ENCODE data around the gene RNU6-1. TPM values are rescaled to one million over a fixed set of nuclear protein-coding genes. Genes with fewer than 3 reads are reported as not detected.

RNU6-1 gene
- polyA plus RNA-seq, 1 experiment = not detected

- CTCF ChIA-PET = no interaction called here
- POLR2A ChIA-PET = no interaction called here
- DNase-seq (ENCODE audit: low read depth, low spot score) = no peak
- no peak for TF ChIP-seq CTCF (IDR thresholded peaks at IDR 0.05; ENCODE audit: low read depth, low read length)
- H3K4me3 ChIP-seq (ENCODE audit: low read depth, low read length) = no peak overlapping the region
- H3K9me3 ChIP-seq (ENCODE audit: control insufficient read depth, insufficient read depth, low read length) = peaks cover 14% of the 10 kb centered on the region; the same call in 1 of the 2 replicates
- H3K27ac ChIP-seq (ENCODE audit: low read depth, low read length) = no peak overlapping the region
- peaks cover 86% of the 10 kb centered on the region for H3K27me3 ChIP-seq (ENCODE audit: control insufficient read depth, insufficient read depth, low read length)
Observed at GRCh38 chr15:67820122-67820991, 19.5 kb downstream of the RNU6-1 start.

- Histone ChIP-seq H3K27me3 (ENCODE audit: control insufficient read depth, insufficient read depth, low read length) (peaks cover 87% of the 10 kb centered on the region), H3K4me3 (ENCODE audit: low read depth, low read length) (no peak overlapping the region), H3K27ac (ENCODE audit: low read depth, low read length) (no peak overlapping the region), H3K9me3 (ENCODE audit: control insufficient read depth, insufficient read depth, low read length) (peaks cover 14% of the 10 kb centered on the region; the same call in 1 of the 2 replicates)
- CTCF ChIA-PET = no interaction called here
- no peak for TF ChIP-seq CTCF (IDR thresholded peaks at IDR 0.05; ENCODE audit: low read depth, low read length)
- POLR2A ChIA-PET = no interaction called here
- no peak for DNase-seq (ENCODE audit: low read depth, low spot score)
Observed at GRCh38 chr15:67819636-67820035, 20.2 kb downstream of the RNU6-1 start.

- CTCF ChIA-PET = no interaction called here
- no peak for TF ChIP-seq CTCF (IDR thresholded peaks at IDR 0.05; ENCODE audit: low read depth, low read length)
- Histone ChIP-seq H3K27me3 (ENCODE audit: control insufficient read depth, insufficient read depth, low read length) (peaks cover 76% of the 10 kb centered on the region), H3K4me3 (ENCODE audit: low read depth, low read length) (no peak overlapping the region), H3K27ac (ENCODE audit: low read depth, low read length) (no peak overlapping the region), H3K9me3 (ENCODE audit: control insufficient read depth, insufficient read depth, low read length) (peaks cover 14% of the 10 kb centered on the region; the same call in 1 of the 2 replicates)
- no peak for DNase-seq (ENCODE audit: low read depth, low spot score)
- POLR2A ChIA-PET = no interaction called here
Observed at GRCh38 chr15:67818464-67818863, 21.4 kb downstream of the RNU6-1 start.

- no peak for TF ChIP-seq CTCF (IDR thresholded peaks at IDR 0.05; ENCODE audit: low read depth, low read length)
- CTCF ChIA-PET = no interaction called here
- Histone ChIP-seq H3K9me3 (ENCODE audit: control insufficient read depth, insufficient read depth, low read length) (peaks cover 6% of the 10 kb centered on the region; the same call in 1 of the 2 replicates), H3K27me3 (ENCODE audit: control insufficient read depth, insufficient read depth, low read length) (peaks cover 73% of the 10 kb centered on the region), H3K4me3 (ENCODE audit: low read depth, low read length) (no peak overlapping the region), H3K27ac (ENCODE audit: low read depth, low read length) (no peak overlapping the region)
- no peak for DNase-seq (ENCODE audit: low read depth, low spot score)
- POLR2A ChIA-PET = no interaction called here
Observed at GRCh38 chr15:67816668-67817067, 23.2 kb downstream of the RNU6-1 start.

- TF ChIP-seq CTCF (IDR thresholded peaks at IDR 0.05; ENCODE audit: low read depth, low read length) = no peak
- Histone ChIP-seq H3K4me3 (ENCODE audit: low read depth, low read length) (no peak overlapping the region), H3K27ac (ENCODE audit: low read depth, low read length) (no peak overlapping the region), H3K9me3 (ENCODE audit: control insufficient read depth, insufficient read depth, low read length) (peaks cover 2% of the 10 kb centered on the region; the same call in 1 of the 2 replicates), H3K27me3 (ENCODE audit: control insufficient read depth, insufficient read depth, low read length) (peaks cover 60% of the 10 kb centered on the region)
- DNase-seq (ENCODE audit: low read depth, low spot score) = no peak
- POLR2A ChIA-PET = interaction anchor here (1.2 kb wide), 1 partner anchor 70 kb away, joined by 3 read pairs; no protein-coding TSS in a partner anchor
- CTCF ChIA-PET = interaction anchor here (1.3 kb wide), 1 partner anchor 21 kb away, joined by 3 read pairs; no protein-coding TSS in a partner anchor
Observed at GRCh38 chr15:67815036-67815592, 24.7 kb downstream of the RNU6-1 start.

Data from AG04450 (cell line).